NT2/D1 (cell line): Measurements from ENCODE around the gene AP2B1.

ENCODE experiments used
- YY1 ChIP-seq: IDR thresholded peaks from 2 replicates; pipeline ENCODE4 v1.6.1; 2011; ENCODE audit not compliant: insufficient read length, insufficient read depth
- ZNF274 ChIP-seq: IDR thresholded peaks from 2 replicates; pipeline ENCODE4 v1.6.1; 2011; ENCODE audit warnings: mild to moderate bottlenecking, low read depth, low read length

DNA sequence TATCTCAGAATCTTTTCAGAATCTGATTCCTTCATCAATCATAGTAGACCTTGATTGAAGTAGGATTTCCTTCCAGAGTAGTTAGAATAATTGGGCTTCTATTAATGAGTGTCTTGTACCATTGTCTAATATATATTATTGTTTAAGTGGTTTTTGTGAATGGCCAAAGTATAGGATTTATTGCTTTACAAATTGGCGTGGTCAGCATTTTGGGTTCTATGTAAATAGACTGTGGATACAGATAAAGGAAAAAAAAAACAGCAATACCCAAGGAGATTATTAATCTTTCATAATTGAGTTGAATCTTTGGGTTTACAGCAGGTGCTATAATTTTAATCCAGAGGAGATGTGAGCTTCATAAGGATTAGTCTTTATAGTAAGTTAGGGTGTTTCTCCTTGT lies 64.3 kb downstream of the AP2B1 start:
- TF ChIP-seq ZNF274 (no peak), YY1 (no peak)
